GM19099 (cell line): ENCODE measurements around the gene MAP2K7.

Experiments
- POLR2A ChIP-seq: IDR thresholded peaks from 3 replicates; pipeline ENCODE4 v1.6.1; 2011; ENCODE audit warnings: low read depth; ENCODE audit not compliant: insufficient read length; ENCODE audit errors: extremely low read depth

The MAP2K7 gene

GRCh38 chr19:7887408-7888144 is 16.1 kb upstream of the MAP2K7 start:
- no peak for TF ChIP-seq POLR2A

GRCh38 chr19:7888145-7888825 is 15.4 kb upstream of the MAP2K7 start, which contains the start of gene LRRC8E:
LRRC8E (plus strand) TSS chr19:7888510; CDS start chr19:7895604, 7,094 bp downstream.
- TF ChIP-seq POLR2A = no peak

GRCh38 chr19:7888826-7889217 is 14.9 kb upstream of the MAP2K7 start:
- TF ChIP-seq POLR2A = no peak

- TF ChIP-seq POLR2A = no peak
Measured at GRCh38 chr19:7894612-7895309, 8.9 kb upstream of the MAP2K7 start.

GRCh38 chr19:7895565-7895964 is 8.1 kb upstream of the MAP2K7 start:
- no peak for TF ChIP-seq POLR2A

GRCh38 chr19:7897292-7897691 is 6.4 kb upstream of the MAP2K7 start:
- no peak for TF ChIP-seq POLR2A

- TF ChIP-seq POLR2A = no peak
Measured at GRCh38 chr19:7898967-7899366, 4.7 kb upstream of the MAP2K7 start.

- no peak for TF ChIP-seq POLR2A
Measured at GRCh38 chr19:7899751-7900378, 3.8 kb upstream of the MAP2K7 start.

GRCh38 chr19:7900401-7900870 is 3.2 kb upstream of the MAP2K7 start:
- no peak for TF ChIP-seq POLR2A

GRCh38 chr19:7900931-7901330 is 2.7 kb upstream of the MAP2K7 start:
- TF ChIP-seq POLR2A = no peak

GRCh38 chr19:7901337-7901736 is 2.3 kb upstream of the MAP2K7 start:
- TF ChIP-seq POLR2A = no peak

- TF ChIP-seq POLR2A = no peak
Measured at GRCh38 chr19:7902796-7903243, 857 bp upstream of the MAP2K7 start.

GRCh38 chr19:7904074-7905020 is 670 bp downstream of the MAP2K7 start:
- TF ChIP-seq POLR2A = no peak

- no peak for TF ChIP-seq POLR2A
Measured at GRCh38 chr19:7905268-7905667, 1.6 kb downstream of the MAP2K7 start.
